ENCODE data around the gene CENPC.
A peak's percentile ranks its signal among the peaks of the same experiment; 100 is the strongest.
"Not testable (repeated sequence)": the region's sequence is repeated elsewhere in the genome, so short reads cannot be mapped to it uniquely, and the experiment has no call there.

Gene CENPC

DNA sequence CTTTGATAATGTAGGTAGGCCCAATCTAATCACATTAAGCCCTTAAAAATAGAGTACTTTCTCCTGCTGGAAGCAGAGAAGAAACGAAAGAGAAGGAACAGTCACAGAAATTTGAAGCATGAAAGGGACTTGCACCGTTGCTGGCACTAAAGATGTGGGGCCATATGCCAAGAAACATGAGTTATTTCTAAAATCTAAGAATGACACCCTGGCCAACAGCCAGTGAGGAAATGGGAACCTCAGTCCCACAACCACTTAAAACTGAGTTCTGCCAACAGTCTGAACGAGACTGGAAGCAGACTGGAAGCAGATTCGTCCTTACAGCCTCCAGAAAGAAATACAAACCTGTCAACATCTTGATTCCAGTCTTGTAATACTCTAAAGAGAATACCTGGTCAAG is 70.1 kb downstream of the CENPC start:
- Mint-ChIP-seq H3K4me1 (ENCODE audit: low read depth) (peaks cover 9% of the 10 kb centered on the region), H3K4me3 (no peak overlapping the region), H3K36me3 (ENCODE audit: low read depth) (peaks cover 91% of the 10 kb centered on the region), H3K27me3 (no peaks in the 10 kb centered on the region), H3K9me3 (peaks cover 21% of the 10 kb centered on the region), H3K27ac (peak overlapping the region; percentile 33)
- DNase-seq = no peak

DNA sequence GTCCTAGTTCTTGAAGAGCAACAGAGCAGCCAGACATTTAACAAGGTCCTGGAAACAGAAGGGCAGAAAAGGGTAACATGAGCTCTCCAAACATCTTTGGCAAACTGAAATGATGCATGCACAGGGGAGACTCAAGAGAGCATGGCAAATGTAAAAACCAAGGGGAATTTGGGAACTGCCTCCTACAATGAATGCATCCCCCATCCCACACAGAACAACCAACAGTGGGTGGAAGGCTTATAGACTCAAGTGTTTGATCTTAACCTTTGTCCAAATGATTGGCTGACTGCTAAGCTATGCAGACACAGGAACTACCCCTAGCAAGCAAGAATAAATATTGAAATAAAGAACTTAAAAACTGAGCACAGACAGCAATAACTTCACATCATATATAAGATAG is 74.4 kb downstream of the CENPC start:
- H3K27ac Mint-ChIP-seq = no peak overlapping the region
- no peak for DNase-seq
- H3K9me3 Mint-ChIP-seq = no peaks in the 10 kb centered on the region
- peaks cover 4% of the 10 kb centered on the region for H3K4me1 Mint-ChIP-seq (ENCODE audit: low read depth)
- H3K36me3 Mint-ChIP-seq (ENCODE audit: low read depth) = peaks cover 86% of the 10 kb centered on the region
- H3K27me3 Mint-ChIP-seq = no peaks in the 10 kb centered on the region
- H3K4me3 Mint-ChIP-seq = no peak overlapping the region

DNA sequence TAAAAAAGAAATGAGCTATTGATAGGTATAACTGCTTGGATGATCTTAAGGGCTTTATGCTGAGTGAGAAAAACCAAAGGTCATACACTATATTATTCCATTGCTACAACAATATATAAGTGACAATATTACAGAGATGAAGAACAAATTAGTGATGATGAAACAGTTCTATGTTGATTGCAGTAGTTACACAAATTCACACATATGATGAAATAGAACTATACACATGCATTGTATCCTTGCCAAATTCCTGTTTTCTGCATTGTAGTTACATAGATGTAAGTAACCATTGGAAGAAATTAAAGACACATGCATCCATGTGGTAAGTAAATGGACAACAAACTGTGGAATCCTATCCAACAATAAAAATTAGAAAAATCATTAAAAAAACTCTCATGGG is 76.5 kb downstream of the CENPC start:
- peaks cover 75% of the 10 kb centered on the region for H3K36me3 Mint-ChIP-seq (ENCODE audit: low read depth)
- H3K4me3 Mint-ChIP-seq = no peak overlapping the region
- H3K27me3 Mint-ChIP-seq = no peaks in the 10 kb centered on the region
- no peak overlapping the region for H3K27ac Mint-ChIP-seq
- H3K9me3 Mint-ChIP-seq = no peaks in the 10 kb centered on the region
- H3K4me1 Mint-ChIP-seq (ENCODE audit: low read depth) = no peaks in the 10 kb centered on the region
- no peak for DNase-seq

GRCh38 chr4:67466751-67467150 is 78.6 kb downstream of the CENPC start:
- H3K4me1 Mint-ChIP-seq (ENCODE audit: low read depth) = peaks cover 3% of the 10 kb centered on the region
- no peak overlapping the region for H3K4me3 Mint-ChIP-seq
- no peaks in the 10 kb centered on the region for H3K27me3 Mint-ChIP-seq
- no peak for DNase-seq
- H3K27ac Mint-ChIP-seq = no peak overlapping the region
- no peaks in the 10 kb centered on the region for H3K9me3 Mint-ChIP-seq
- peaks cover 67% of the 10 kb centered on the region for H3K36me3 Mint-ChIP-seq (ENCODE audit: low read depth)

DNA sequence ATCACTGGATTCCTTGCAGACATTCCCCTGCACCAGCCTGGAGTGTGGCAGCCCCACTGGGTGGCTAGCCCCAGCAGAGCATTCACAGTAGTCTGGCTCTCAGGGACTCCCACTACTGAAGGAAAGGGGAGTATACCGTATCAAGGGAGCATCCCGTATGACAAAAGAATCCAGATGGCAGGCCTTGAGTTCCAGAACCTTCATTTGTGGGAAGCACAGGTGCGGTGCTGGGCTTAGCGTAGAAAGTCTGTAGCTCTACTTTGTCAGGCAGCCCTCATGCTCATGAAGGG is 79.6 kb downstream of the CENPC start:
- Mint-ChIP-seq H3K4me1 (ENCODE audit: low read depth) (peaks cover 3% of the 10 kb centered on the region), H3K36me3 (ENCODE audit: low read depth) (peaks cover 64% of the 10 kb centered on the region), H3K4me3 (no peak overlapping the region), H3K27ac (no peak overlapping the region), H3K9me3 (no peaks in the 10 kb centered on the region), H3K27me3 (no peaks in the 10 kb centered on the region)
- no peak for DNase-seq

- H3K4me1 Mint-ChIP-seq (ENCODE audit: low read depth) = peaks cover 3% of the 10 kb centered on the region
- H3K4me3 Mint-ChIP-seq = no peak overlapping the region
- H3K36me3 Mint-ChIP-seq (ENCODE audit: low read depth) = peaks cover 63% of the 10 kb centered on the region
- no peak overlapping the region for H3K27ac Mint-ChIP-seq
- H3K9me3 Mint-ChIP-seq = no peaks in the 10 kb centered on the region
- DNase-seq = no peak
- no peaks in the 10 kb centered on the region for H3K27me3 Mint-ChIP-seq
Observed at GRCh38 chr4:67465032-67465762, 80.1 kb downstream of the CENPC start.

DNA sequence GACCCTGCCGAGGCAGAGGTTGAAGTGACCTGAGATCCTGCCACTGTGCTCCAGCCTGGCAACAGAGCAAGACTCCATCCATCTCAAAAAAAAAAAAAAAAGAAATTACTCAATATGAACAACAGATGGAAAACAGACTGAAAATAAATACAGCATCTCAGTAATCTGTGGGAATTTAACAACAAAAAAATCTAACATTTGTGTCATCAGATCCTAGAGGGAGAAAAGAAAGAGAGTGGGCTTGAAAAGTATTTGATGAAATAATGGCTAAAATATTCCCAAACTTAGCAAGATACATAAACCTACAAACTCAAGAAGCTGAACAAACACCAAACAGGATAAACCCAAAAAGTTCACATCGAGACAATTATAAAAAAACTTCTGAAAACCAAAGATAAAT is 84.7 kb downstream of the CENPC start:
- no peak overlapping the region for H3K4me3 Mint-ChIP-seq
- peaks cover 60% of the 10 kb centered on the region for H3K36me3 Mint-ChIP-seq (ENCODE audit: low read depth)
- no peaks in the 10 kb centered on the region for H3K27me3 Mint-ChIP-seq
- H3K9me3 Mint-ChIP-seq = no peaks in the 10 kb centered on the region
- peaks cover 4% of the 10 kb centered on the region for H3K4me1 Mint-ChIP-seq (ENCODE audit: low read depth)
- DNase-seq = no peak
- no peak overlapping the region for H3K27ac Mint-ChIP-seq

DNA sequence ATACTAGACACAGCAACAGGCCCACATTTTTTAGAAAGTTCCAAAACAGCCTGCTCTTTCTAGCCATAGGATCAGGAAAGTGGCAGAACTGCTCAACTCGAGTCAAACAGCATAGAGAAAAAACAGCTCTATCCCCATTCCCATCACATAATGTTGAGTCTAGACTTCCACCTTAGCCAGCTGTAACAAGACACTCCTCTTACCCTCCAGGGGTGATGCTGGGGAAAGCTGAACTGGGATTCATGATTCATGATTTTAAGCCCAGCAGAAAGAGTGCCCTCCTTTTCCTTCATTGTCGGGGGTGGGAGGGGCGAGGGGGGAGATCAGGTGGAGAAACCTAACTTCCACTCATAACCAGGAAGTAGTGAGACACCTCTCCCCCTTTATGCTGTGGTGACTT is 86.1 kb downstream of the CENPC start:
- H3K4me3 Mint-ChIP-seq = no peak overlapping the region
- H3K9me3 Mint-ChIP-seq = no peaks in the 10 kb centered on the region
- no peaks in the 10 kb centered on the region for H3K27me3 Mint-ChIP-seq
- H3K4me1 Mint-ChIP-seq (ENCODE audit: low read depth) = peaks cover 4% of the 10 kb centered on the region
- peaks cover 67% of the 10 kb centered on the region for H3K36me3 Mint-ChIP-seq (ENCODE audit: low read depth)
- H3K27ac Mint-ChIP-seq = no peak overlapping the region
- no peak for DNase-seq

- H3K27me3 Mint-ChIP-seq = no peaks in the 10 kb centered on the region
- H3K27ac Mint-ChIP-seq = no peak overlapping the region
- DNase-seq = no peak
- no peak overlapping the region for H3K4me3 Mint-ChIP-seq
- peaks cover 82% of the 10 kb centered on the region for H3K36me3 Mint-ChIP-seq (ENCODE audit: low read depth)
- H3K4me1 Mint-ChIP-seq (ENCODE audit: low read depth) = peaks cover 1% of the 10 kb centered on the region
- no peaks in the 10 kb centered on the region for H3K9me3 Mint-ChIP-seq
Observed at GRCh38 chr4:67456577-67457196, 88.6 kb downstream of the CENPC start.

DNA sequence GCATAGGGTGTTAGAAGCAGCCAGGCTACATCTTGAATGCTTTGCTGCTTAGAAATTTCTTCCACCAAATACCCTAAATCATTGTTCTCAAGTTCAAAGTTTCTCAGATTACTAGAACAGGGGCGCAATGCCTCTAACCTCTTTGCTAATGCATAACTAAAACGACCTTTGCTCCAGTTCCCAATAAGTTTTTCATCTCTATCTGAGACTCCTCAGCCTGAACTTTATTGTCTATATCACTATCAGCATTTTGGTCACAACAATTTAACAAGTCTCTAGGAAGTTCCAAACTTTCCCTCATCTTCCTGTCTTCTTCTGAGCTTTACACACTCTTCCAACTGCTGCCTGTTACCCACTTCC is 92.5 kb downstream of the CENPC start:
- peaks cover 87% of the 10 kb centered on the region for H3K36me3 Mint-ChIP-seq (ENCODE audit: low read depth)
- H3K27ac Mint-ChIP-seq; DNase-seq; H3K9me3 Mint-ChIP-seq; H3K4me3 Mint-ChIP-seq; H3K4me1 Mint-ChIP-seq (ENCODE audit: low read depth); H3K27me3 Mint-ChIP-seq: not testable (repeated sequence)

DNA sequence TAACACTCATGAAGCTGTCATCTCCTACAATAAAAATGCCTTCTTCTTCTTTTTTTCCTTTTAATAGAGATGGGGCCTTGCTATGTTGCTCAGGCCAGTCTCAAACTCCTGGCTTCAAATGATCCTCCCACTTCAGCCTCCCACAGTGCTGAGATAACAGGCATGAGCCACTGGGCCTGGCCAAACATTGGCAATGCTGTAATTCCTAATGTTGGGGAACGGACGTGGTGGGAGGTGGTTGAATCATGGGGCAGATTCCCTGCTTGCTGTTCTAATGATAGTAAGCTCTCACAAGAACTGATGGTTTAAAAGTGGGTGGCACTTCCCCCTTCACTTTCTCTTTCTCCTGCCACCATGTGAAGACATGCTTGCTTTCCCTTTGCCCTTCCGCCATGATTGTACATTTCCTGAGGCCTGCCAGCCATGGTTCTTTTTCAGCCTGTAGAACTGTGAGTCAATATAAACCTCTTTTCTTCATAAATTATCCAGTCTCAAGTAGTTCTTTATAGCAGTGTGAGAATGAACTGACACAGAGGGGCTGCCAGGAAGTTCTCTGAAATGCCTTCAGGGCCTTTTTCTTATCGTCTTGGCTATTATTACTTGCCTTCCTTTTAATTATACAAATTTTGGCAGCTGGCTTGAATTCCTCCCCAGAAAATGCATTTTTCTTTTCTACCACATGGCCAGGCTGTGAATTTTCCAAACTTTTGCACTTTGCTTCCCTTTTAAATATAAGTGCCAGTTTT is 93.0 kb downstream of the CENPC start:
- Mint-ChIP-seq H3K27ac (no peak overlapping the region), H3K27me3 (no peaks in the 10 kb centered on the region), H3K4me3 (no peak overlapping the region), H3K4me1 (ENCODE audit: low read depth) (no peaks in the 10 kb centered on the region), H3K36me3 (ENCODE audit: low read depth) (peaks cover 87% of the 10 kb centered on the region), H3K9me3 (peaks cover 6% of the 10 kb centered on the region)
- no peak for DNase-seq

- H3K4me3 Mint-ChIP-seq = no peak overlapping the region
- no peaks in the 10 kb centered on the region for H3K4me1 Mint-ChIP-seq (ENCODE audit: low read depth)
- no peak overlapping the region for H3K27ac Mint-ChIP-seq
- no peak for DNase-seq
- peaks cover 6% of the 10 kb centered on the region for H3K9me3 Mint-ChIP-seq
- H3K27me3 Mint-ChIP-seq = no peaks in the 10 kb centered on the region
- H3K36me3 Mint-ChIP-seq (ENCODE audit: low read depth) = peaks cover 81% of the 10 kb centered on the region
Observed at GRCh38 chr4:67451464-67451863, 93.8 kb downstream of the CENPC start.

GRCh38 chr4:67448621-67449020 is 96.7 kb downstream of the CENPC start:
- H3K4me1 Mint-ChIP-seq (ENCODE audit: low read depth) = no peaks in the 10 kb centered on the region
- no peak for DNase-seq
- peaks cover 6% of the 10 kb centered on the region for H3K9me3 Mint-ChIP-seq
- peaks cover 80% of the 10 kb centered on the region for H3K36me3 Mint-ChIP-seq (ENCODE audit: low read depth)
- H3K4me3 Mint-ChIP-seq = no peak overlapping the region
- H3K27ac Mint-ChIP-seq = no peak overlapping the region
- no peaks in the 10 kb centered on the region for H3K27me3 Mint-ChIP-seq

- DNase-seq = no peak
- Mint-ChIP-seq H3K4me3 (no peak overlapping the region), H3K4me1 (ENCODE audit: low read depth) (no peaks in the 10 kb centered on the region), H3K27ac (no peak overlapping the region), H3K36me3 (ENCODE audit: low read depth) (peaks cover 75% of the 10 kb centered on the region), H3K27me3 (no peaks in the 10 kb centered on the region), H3K9me3 (peaks cover 6% of the 10 kb centered on the region)
Observed at GRCh38 chr4:67447873-67448272, 97.4 kb downstream of the CENPC start.

DNA sequence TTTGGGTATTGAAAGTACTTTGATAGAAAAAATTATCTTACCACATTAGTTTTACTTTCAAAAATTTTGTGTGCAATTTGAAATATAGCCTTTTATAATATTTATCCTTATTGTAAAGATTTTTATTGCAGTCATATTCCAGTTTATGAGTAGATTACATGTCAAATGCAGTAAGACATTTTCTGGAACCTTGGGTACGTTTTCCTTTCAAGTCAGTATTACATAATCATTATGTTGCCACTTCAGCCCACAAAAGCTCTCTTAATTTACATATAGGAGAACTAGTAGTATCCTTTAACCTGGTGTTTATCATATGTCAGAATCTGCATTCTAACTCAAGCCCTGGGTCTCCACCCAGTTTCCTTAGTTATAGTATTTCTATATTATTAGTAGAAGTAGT is 98.5 kb downstream of the CENPC start:
- Mint-ChIP-seq H3K9me3 (peaks cover 10% of the 10 kb centered on the region), H3K27ac (no peak overlapping the region), H3K36me3 (ENCODE audit: low read depth) (peaks cover 75% of the 10 kb centered on the region), H3K4me1 (ENCODE audit: low read depth) (no peaks in the 10 kb centered on the region), H3K27me3 (no peaks in the 10 kb centered on the region), H3K4me3 (no peak overlapping the region)
- no peak for DNase-seq

All from activated T-cell treated with anti-CD3 and anti-CD28 coated beads, Interleukin-2, amount 50 U/mL, for 24 hours (primary cell).